ENCODE results near the gene SLC7A10.
"Not testable (repeated sequence)": the region's sequence is repeated elsewhere in the genome, so short reads cannot be mapped to it uniquely, and the experiment has no call there.

The SLC7A10 gene

GRCh38 chr19:33171222-33171795 lies 54.3 kb downstream of the SLC7A10 start:
- DNase-seq: no peak

DNA sequence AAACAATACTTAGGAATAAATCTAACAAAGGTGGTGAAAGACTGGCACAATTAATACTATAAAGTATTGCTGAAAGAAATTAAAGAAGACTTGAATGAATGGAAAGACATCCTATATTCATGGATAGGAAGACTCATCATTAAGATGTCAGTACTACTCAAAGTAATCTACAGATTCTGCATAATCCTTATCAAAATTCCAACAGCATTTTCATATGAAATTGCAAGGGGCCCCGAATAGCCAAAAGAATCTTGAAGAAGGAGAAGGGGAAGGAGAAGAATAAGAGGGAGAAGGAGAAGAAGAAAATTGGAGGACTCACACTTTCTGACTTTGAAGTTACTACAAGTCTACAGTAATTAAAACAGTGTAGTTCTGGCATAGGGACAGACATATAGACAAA lies 57.1 kb downstream of the SLC7A10 start:
- DNase-seq: no peak

GRCh38 chr19:33167438-33167837 lies 58.2 kb downstream of the SLC7A10 start:
- DNase-seq: no peak

DNA sequence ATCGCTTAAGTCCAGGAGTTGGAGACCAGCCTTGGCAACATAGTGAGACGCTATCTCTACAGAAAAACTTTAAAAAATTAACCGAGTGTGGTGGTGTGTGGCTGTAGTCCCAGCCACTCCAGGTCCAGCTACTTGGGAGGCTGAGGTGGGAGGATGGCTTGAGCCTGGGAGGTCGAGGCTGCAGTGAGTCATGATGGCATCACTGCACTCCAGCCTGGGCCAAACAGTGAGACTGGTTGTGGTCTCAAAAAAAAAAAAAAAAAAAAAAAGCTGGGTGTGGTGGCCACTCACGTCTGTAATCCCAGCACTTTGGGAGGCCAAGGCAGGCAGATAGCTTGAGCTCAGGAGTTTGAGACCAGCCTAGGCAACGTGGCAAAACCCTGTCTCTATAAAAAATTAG lies 59.6 kb downstream of the SLC7A10 start:
- DNase-seq: not testable (repeated sequence)

DNA sequence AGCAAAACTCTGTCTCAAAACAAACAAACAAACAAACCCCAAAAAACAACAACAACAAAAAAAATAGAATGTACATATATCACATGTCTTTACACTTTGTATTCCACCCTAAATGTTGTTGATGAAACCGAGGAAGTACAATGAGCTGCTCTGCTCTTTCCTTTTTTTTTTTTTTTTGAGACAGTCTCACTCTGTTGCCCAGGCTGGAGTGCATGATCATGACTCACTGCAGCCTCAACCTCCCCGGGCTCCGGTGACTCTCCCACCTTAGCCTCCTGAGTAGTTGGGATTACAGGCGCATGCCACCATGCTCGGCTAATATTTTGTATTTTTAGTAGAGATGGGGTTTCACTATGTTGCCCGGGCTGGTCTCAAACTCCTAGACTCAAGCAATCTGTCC lies 62.2 kb downstream of the SLC7A10 start:
- DNase-seq: no peak

DNA sequence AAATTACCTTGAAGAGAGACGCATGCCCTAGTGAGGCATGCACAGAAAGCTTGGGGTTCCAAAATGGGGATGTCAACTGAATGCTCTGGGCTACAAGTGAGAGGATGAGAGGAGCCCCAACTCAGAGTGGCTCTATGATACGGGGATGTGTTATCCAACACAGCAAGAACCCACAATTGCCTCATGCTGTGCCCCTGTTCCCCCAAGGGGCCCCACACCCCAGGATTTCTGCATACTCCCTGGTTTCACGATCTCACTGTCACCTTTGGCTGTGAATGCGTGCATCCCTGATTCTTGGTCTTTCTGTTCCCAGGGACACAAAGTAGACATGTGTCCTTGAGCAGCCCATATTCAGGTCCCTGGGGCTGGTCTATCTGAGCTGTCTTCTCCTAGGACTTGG lies 64.4 kb downstream of the SLC7A10 start:
- DNase-seq: no peak

DNA sequence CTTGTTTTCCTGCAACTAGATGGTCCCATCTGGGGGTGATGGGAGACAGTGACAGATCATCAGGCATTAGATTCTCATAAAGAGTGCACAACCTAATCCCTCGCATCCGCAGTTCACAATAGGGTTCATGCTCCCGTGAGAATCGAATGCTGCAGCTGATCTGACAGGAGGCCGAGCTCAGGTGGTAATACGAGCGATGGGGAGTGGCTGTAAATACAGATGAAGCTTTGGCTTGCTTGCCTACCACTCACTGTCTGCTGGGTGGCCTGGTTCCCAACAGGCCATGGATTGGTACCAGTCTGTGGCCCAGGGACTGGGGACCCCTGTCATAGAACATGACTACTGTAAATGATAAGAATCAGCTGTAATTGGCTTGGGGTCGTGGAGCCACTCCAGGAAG lies 65.8 kb downstream of the SLC7A10 start:
- no peak for DNase-seq

- no peak for DNase-seq
These were observed 66.5 kb downstream of the SLC7A10 start for GRCh38 chr19:33159149-33159548.
